GM18505 (cell line): Measurements from ENCODE around the gene THBS3.
"Not testable (repeated sequence)": the region's sequence is repeated elsewhere in the genome, so short reads cannot be mapped to it uniquely, and the experiment has no call there.

Experiments
- ATAC-seq: cut with Tn5 transposase; IDR thresholded peaks from one replicate; pipeline ENCODE4 v1.9.1; 2021; ENCODE audit not compliant: unreplicated experiment
- POLR2A ChIP-seq: IDR thresholded peaks from 4 replicates; pipeline ENCODE4 v1.6.1; 2011; ENCODE audit warnings: borderline replicate concordance; ENCODE audit not compliant: insufficient read depth, insufficient read length; ENCODE audit errors: extremely low read depth

The THBS3 gene

GRCh38 chr1:155160128-155160527 is 47.6 kb downstream of the THBS3 start:
- no peak for ATAC-seq
- no peak for TF ChIP-seq POLR2A

- TF ChIP-seq POLR2A, result no peak
- no peak for ATAC-seq
Observed at GRCh38 chr1:155158991-155159390, 48.7 kb downstream of the THBS3 start.

- ATAC-seq, result not testable (repeated sequence)
Observed at GRCh38 chr1:155155996-155156643, 51.6 kb downstream of the THBS3 start.
